GM21360 (cell line): ENCODE data around the gene OBP2A.

Source experiments
- ATAC-seq: cut with Tn5 transposase; IDR thresholded peaks from one replicate; pipeline ENCODE4 v1.9.1; 2021; ENCODE audit warnings: mild to moderate bottlenecking, moderate library complexity; ENCODE audit not compliant: unreplicated experiment

The OBP2A gene

DNA sequence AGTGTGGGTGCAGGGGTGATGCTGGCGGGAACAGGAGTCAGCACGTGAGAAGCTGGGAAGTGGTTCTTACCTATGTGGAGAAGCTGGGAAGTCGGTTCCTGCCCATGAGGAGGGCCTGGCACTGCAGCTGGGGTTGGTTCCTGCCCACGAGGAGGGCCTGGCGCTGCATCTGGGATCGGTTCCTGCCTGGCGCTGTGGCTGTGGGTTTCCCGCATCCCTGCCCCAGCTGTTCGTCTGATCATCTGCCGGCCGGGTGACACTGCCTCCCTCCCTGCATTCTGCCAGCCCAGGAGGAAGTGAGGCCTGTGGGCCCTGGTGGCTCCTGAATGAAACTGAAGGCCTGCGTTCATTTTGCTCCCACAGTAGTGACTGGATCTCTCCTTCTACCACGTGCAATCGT is 5.1 kb downstream of the OBP2A start:
- ATAC-seq = no peak

- ATAC-seq = no peak
Measured at GRCh38 chr9:135551456-135551855, 5.5 kb downstream of the OBP2A start.

- ATAC-seq = no peak
Measured at GRCh38 chr9:135552021-135552697, 6.2 kb downstream of the OBP2A start.

- ATAC-seq = no peak
Measured at GRCh38 chr9:135552698-135553171, 6.8 kb downstream of the OBP2A start.

DNA sequence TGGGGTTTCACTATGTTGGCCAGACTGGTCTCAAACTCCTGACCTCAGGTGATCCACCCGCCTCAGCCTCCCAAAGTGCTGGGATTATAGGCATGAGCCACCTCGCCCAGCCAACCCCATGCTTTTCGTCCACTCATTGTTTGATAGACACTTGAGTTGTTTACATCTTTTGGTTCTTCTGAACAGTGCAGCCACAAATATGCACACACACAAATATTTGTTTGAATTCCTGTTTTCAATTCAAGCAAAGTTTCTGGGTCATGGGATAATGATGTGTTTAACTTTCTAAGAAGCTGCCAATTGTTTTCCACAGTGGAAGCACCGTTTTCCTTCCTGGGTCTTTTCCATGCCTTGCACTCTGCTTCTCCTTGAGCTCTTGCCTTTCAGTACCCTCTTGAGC is 8.8 kb downstream of the OBP2A start:
- no peak for ATAC-seq

DNA sequence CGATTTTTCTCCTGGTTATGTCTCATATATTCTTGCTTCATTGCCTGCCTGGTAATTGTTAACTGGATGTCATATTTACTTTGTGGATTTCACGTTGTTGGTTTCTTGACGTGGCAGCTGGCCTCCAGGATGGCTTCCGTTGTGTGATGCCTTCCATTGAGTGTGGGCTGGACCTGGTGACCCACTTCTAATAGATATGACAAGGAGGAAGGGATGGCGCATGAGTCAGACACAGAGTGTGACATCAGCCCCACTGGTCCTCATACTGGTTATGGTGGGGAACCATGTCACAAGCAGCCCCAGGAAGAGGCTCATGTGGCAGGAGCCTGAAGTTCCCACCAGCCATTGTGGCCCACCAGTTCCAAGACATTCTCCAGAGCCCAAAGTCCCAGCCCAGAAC is 9.3 kb downstream of the OBP2A start:
- ATAC-seq = no peak

DNA sequence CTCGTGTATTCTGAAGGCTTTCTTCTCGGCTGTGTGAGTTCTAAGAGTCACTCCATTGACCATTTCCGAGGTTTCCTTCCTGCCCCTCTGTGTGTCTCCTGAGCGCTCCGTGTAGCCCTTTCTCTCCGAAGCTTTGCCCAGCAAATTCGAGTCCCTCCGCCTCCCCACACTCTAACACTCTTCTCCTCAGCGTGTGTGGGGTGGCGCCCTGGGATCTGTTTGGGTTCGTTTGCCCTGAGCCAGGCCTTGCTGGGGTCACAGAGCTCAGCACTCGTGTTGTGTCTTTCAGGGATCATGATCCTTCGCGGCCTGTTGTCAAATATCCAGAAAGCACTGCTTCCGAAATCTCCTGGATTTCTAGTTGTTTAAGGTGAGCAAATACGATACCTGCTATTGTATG is 10.0 kb downstream of the OBP2A start:
- no peak for ATAC-seq

GRCh38 chr9:135559606-135560005 is 13.7 kb downstream of the OBP2A start:
- no peak for ATAC-seq

GRCh38 chr9:135561391-135562234 is 15.7 kb downstream of the OBP2A start, which contains the start of gene PAEP:
TSS of gene PAEP (plus strand) at chr9:135561756.
- ATAC-seq = no peak

- no peak for ATAC-seq
Measured at GRCh38 chr9:135562235-135562745, 16.4 kb downstream of the OBP2A start.

DNA sequence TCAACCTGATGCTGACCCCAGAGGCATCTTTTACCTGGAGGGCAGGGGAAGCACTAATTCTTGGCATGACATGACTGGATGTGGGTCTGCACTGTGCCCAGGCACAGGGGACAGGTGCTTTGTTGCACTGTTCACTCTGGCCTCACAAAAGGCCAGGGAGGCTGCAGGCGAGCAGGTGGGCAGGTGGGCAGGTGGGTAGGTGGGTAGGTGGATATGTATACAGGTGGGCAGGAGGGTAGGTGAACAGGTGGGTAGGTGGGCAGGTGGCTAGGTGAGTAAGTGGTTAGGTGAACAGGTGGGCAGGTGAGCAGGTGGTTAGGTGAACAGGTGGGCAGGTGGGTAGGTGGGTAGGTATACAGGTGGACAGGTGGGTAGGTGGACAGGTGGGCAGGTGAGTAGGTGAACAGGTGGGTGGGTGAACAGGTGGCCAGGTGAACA is 17.1 kb downstream of the OBP2A start:
- no peak for ATAC-seq

DNA sequence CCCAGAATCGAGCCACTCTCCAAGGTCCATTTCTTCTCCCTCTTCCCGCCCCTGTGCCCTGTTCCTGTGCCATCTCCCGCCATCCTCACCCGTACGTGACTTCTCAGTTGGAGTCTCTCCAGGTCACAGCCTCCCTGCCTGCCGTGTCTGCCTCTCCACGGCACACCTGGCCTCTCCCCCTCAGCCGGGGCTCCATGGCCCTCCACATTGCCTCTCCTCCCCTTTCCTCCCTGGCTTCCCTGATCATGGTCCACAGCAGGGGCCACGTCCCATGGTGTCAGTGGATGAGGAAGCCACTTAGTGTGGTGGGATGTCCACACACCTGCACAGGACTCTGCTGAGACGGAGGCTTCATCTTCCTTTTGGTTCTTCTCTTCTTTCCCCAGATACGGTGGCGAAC is 17.9 kb downstream of the OBP2A start:
- ATAC-seq = no peak

DNA sequence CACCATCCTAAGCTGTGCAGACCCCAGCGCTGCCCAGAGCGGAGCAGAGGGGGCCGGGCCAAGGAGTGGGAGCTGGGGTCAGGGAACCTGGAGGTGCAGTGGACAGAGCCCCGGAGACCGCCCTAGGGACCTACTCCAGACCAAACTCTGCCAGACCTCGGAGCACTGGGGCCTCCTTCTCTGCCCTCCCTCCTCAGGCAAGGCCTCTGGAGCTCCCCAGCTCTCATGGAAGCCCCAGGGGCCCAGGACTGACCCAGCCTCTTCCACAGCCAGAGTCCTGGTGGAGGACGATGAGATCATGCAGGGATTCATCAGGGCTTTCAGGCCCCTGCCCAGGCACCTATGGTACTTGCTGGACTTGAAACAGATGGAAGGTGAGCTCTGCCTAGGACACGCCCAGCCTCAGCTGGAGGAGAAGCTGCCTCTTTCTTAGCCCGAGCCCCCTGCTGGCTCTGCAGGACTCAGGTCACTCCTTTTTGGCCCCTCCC is 19.3 kb downstream of the OBP2A start:
- no peak for ATAC-seq

DNA sequence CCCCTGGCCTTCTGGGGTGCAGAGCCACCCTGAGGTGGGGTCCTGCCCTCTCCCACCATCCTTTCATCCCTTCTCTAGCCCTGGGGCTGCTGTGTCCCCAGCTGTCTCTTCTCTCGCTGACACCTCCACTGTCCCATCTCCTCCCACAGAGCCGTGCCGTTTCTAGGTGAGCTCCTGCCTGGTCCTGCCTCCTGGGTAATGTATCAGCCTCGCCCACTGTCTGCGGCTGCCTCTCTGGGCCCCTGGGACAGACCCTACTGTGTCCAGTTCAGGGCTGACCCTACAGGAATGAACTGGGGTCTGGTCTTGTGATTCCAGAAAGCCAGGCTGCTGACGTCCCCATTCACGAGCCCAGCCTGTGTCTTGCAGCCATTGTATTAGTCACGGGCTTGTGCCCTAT is 19.7 kb downstream of the OBP2A start:
- ATAC-seq = no peak

DNA sequence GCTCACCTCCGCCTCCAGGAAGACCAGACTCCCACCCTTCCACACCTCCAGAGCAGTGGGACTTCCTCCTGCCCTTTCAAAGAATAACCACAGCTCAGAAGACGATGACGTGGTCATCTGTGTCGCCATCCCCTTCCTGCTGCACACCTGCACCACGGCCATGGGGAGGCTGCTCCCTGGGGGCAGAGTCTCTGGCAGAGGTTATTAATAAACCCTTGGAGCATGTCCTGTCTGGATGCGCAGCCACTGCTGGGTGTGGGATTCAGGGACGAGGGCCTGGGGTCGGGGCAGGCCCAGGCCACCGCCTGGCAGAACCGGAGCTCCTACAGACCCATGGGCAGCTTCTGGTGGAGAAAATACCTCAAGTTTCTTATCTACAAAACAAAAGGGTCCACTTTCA is 20.6 kb downstream of the OBP2A start:
- ATAC-seq = no peak

GRCh38 chr9:135567311-135567710 is 21.4 kb downstream of the OBP2A start:
- no peak for ATAC-seq

- ATAC-seq = no peak
Measured at GRCh38 chr9:135568026-135568425, 22.1 kb downstream of the OBP2A start.

GRCh38 chr9:135570456-135570855 is 24.5 kb downstream of the OBP2A start:
- ATAC-seq = no peak

DNA sequence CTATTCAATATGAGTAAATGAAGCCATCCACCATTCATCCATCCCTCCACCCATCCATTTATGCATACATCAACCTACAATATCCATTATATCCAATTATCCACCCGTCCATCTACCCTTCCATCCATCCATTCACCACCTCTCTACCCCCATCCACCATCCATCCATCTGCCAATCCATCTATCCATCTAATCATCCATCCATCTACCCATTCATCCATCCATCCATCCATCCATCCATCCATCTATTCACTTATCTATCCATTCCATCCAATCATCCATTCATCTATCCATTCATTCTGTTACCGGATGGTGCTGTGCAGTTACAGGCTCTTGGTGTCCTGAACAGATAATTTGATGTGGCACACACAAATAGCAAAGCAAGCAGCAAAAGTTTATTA is 26.3 kb downstream of the OBP2A start:
- no peak for ATAC-seq

DNA sequence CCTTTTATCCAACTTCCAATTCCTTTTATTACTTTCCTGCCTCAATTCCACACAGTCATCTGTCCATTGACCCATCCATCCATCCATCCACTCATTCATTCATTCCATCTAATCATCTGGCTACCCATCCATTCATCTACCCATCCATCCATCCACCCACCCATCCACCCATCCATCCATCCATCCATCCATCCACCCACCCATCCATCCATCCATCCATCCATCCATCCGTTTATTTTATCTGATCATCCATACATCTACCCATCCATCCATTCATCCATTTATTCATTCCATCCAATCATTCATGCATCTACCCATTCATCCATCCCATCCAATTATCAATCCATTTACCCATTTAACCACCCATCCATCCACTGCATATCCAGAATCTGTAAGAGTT is 27.2 kb downstream of the OBP2A start:
- no peak for ATAC-seq

GRCh38 chr9:135574331-135574730 is 28.4 kb downstream of the OBP2A start:
- no peak for ATAC-seq

- no peak for ATAC-seq
Measured at GRCh38 chr9:135574943-135575342, 29.0 kb downstream of the OBP2A start.
